ENCODE data around the gene IQSEC2.

DNA sequence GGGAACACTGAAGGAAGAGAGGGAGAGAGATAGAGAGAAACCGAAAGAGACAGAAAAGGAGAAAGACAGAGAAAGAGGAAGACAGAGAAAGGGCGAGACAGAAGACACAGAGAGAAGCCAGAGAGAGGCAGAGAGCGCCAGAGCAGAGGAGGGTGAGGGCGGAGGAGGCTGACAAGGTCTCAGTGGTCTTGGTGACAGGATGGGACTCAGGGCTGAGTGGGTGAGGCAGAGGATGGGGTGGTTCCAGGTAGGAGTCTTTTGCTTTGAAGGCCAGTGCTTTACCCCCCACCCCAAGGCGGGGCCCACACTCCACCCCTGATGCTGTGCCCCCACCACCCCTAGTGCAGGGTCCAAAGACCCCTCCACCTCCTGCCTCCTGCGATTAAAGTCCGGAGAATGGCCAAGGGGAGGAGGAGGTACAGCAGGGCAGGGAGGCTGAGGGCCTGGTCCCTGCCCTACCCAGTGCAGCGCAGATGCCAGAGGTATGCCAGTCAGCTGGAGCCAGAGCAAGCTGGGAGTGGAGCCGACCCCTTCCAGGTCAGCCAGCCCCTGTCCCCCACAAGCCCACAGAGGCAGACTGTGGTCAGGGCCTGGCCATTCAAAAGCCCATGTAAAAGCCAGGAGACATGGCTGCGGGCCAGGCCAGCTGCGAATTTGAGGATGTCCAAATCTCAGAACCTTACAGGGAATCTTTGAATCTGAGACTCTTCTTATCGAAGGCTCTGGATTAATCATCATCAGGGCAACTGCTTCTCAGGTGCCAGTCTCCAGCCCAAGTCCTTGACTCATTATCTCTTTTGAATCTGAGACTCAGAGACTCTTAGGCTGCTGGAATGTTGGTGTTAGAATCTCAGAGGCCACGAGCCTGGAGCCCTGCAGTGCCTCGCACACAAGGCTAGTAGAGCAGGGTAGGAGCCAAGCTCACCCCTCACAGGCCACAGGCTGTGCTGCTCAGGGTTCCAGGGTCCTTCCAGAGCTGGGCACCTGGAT, 758 bp downstream of the IQSEC2 start:
- no peak for TF ChIP-seq ZNF311 (tag by site-specific recombination; IDR thresholded peaks at IDR 0.05; ENCODE audit: borderline replicate concordance)
- no peak for TF ChIP-seq ZBTB21 (tag by site-specific recombination; IDR thresholded peaks at IDR 0.05)
- TF ChIP-seq ZNF274 (IDR thresholded peaks at IDR 0.05; ENCODE audit: low read length) = no peak
- TF ChIP-seq ZNF274 (tag by site-specific recombination; IDR thresholded peaks at IDR 0.05; ENCODE audit: borderline replicate concordance) = no peak
- TF ChIP-seq CTCF (tag by site-specific recombination; IDR thresholded peaks at IDR 0.05) = no peak
